ENCODE data around the gene SEPTIN12.

GRCh38 chr16:4763791-4764190 is 24.4 kb downstream of the SEPTIN12 start:
- no peak for TF ChIP-seq CTCF (IDR thresholded peaks at IDR 0.05)
- no peak for TF ChIP-seq POLR2AphosphoS5 (IDR thresholded peaks at IDR 0.05)
- no peak for TF ChIP-seq EP300 (IDR thresholded peaks at IDR 0.05)
